K562 (cell line): Measurements from ENCODE around the gene TUBB2A. TPM values are rescaled to one million over a fixed set of nuclear protein-coding genes. Genes with fewer than 3 reads are reported as not detected.

ENCODE experiments used
- ATF7 ChIP-seq: fragments of 450-650 bp; IDR thresholded peaks from 2 replicates; pipeline ENCODE4 v1.7.1; 2014; ENCODE audit warnings: mild to moderate bottlenecking, moderate library complexity
- BCL6 ChIP-seq: fragments of 250-450 bp; sonication (Bioruptor Pico); IDR thresholded peaks from 2 replicates; pipeline ENCODE4 v1.4.0; 2020
- BMI1 ChIP-seq: fragments of 150-350 bp; IDR thresholded peaks from 2 replicates; pipeline ENCODE4 v1.6.1; 2014; ENCODE audit warnings: low read length
- CGGBP1 ChIP-seq: fragments of 250-450 bp; sonication (Bioruptor Pico); IDR thresholded peaks from 2 replicates; pipeline ENCODE4 v1.9.0; 2021; ENCODE audit warnings: mild to moderate bottlenecking
- FOXJ3 ChIP-seq: sonication (generic); formaldehyde crosslinking; IDR thresholded peaks from 2 replicates; pipeline ENCODE4 v1.4.0; 2020; ENCODE audit warnings: mild to moderate bottlenecking, missing genetic modification reagents
- FOXM1 ChIP-seq, 2 experiments: fragments of 450-650 bp in 1 of 2; sonication (generic) in 1 of 2; formaldehyde crosslinking in 1 of 2; IDR thresholded peaks; 2 replicates each; pipeline versions ENCODE4 v1.6.1 to v1.9.0; 2017 to 2022; ENCODE audit warnings: low read depth in 2 of 2, mild to moderate bottlenecking in 2 of 2, missing genetic modification reagents in 1 of 2, moderate library complexity in 1 of 2
- JUND ChIP-seq, 2 experiments: IDR thresholded peaks; 2 replicates in 1 of 2; 3 replicates in 1 of 2; pipeline ENCODE4 v1.6.1; 2011; ENCODE audit warnings: borderline replicate concordance in 2 of 2, low read depth in 2 of 2, low read length in 2 of 2, improper control_type of control experiment in 1 of 2, missing biosample characterization in 1 of 2, missing genetic modification characterization in 1 of 2, missing genetic modification reagents in 1 of 2
- NCOA2 ChIP-seq, 2 experiments: fragments of 450-650 bp; IDR thresholded peaks; 2 replicates each; pipeline ENCODE4 v1.6.1; 2018; ENCODE audit warnings: mild to moderate bottlenecking in 2 of 2, moderate library complexity in 1 of 2; ENCODE audit not compliant: partially characterized antibody in 2 of 2
- NFATC3 ChIP-seq: fragments of 450-650 bp; IDR thresholded peaks from 2 replicates; pipeline ENCODE4 v1.6.1; 2017; ENCODE audit warnings: mild to moderate bottlenecking
- PTRF ChIP-seq: fragments of 450-650 bp; IDR thresholded peaks from 2 replicates; pipeline ENCODE4 v1.6.1; 2016; ENCODE audit warnings: mild to moderate bottlenecking, missing genetic modification characterization, missing compliant biosample characterization
- STAT5A ChIP-seq: IDR thresholded peaks from 2 replicates; pipeline ENCODE4 v1.6.1; 2012; ENCODE audit warnings: low read length, inconsistent platforms, borderline replicate concordance
- ZC3H11A ChIP-seq: IDR thresholded peaks from 2 replicates; pipeline ENCODE4 v1.6.1; 2012; ENCODE audit warnings: low read depth, low read length, improper control_type of control experiment
- ZNF3 ChIP-seq: fragments of 250-450 bp; sonication (Bioruptor Pico); IDR thresholded peaks from 2 replicates; pipeline ENCODE4 v1.5.0; 2021; ENCODE audit warnings: mild to moderate bottlenecking, moderate library complexity
- ZNF41 ChIP-seq: fragments of 250-450 bp; sonication (Bioruptor Pico); conservative IDR thresholded peaks from 2 replicates; pipeline ENCODE4 v1.4.0; 2020; ENCODE audit warnings: mild to moderate bottlenecking
- ZNF717 ChIP-seq: fragments of 250-450 bp; sonication (Bioruptor Pico); IDR thresholded peaks from 2 replicates; pipeline ENCODE4 v1.5.0; 2021
- polyA plus RNA-seq, 8 experiments: library from polyadenylated mRNA; depleted of rRNA in 4 of 8; stranded (reverse) in 5 of 8; unstranded in 3 of 8; fragments of >200 nt; fragmentation: Nextera tagmentation in 2 of 8; fragmentation: Illumina TruSeq in 1 of 8; extraction: Ambion mirVana in 2 of 8; extraction: Trizol in 1 of 8; gene quantifications; 2 replicates each; pipeline versions ENCODE4 v1.2.1 to v1.2.3, GENCODE V29; 2011 to 2014; ENCODE audit warnings: inconsistent platforms in 1 of 8, missing spikeins in 1 of 8
- total RNA-seq, 7 experiments: library from RNA; depleted of rRNA in 6 of 7; stranded (reverse); fragments of >200 nt in 6 of 7; fragmentation: Illumina TruSeq in 2 of 7; extraction: Trizol in 2 of 7; gene quantifications; 2 replicates each; pipeline versions ENCODE4 v1.2.1 to v1.2.3, GENCODE V29; 2011 to 2021; ENCODE audit warnings: low replicate concordance in 1 of 7
- TF ChIP-seq, protein P1 (sequence below): IDR thresholded peaks from 2 replicates; pipeline ENCODE4 v1.6.1; 2016; ENCODE audit warnings: missing genetic modification characterization, missing compliant biosample characterization
- TF ChIP-seq, protein P2 (sequence below), 2 experiments: fragments of 450-650 bp; formaldehyde crosslinking in 1 of 2; IDR thresholded peaks; 2 replicates each; pipeline versions ENCODE4 v1.4.0 to v1.6.1; 2014 to 2020; ENCODE audit warnings: mild to moderate bottlenecking in 2 of 2, borderline replicate concordance in 1 of 2, low read depth in 1 of 2

Gene TUBB2A
- total and polyA plus RNA-seq, 9 of the 15 experiments (the other 6 are each of a cell fraction or from before 2014, with no cell fraction given) = 3.6 to 92.1 (median 45.6) TPM

- TF ChIP-seq, protein P1, sequence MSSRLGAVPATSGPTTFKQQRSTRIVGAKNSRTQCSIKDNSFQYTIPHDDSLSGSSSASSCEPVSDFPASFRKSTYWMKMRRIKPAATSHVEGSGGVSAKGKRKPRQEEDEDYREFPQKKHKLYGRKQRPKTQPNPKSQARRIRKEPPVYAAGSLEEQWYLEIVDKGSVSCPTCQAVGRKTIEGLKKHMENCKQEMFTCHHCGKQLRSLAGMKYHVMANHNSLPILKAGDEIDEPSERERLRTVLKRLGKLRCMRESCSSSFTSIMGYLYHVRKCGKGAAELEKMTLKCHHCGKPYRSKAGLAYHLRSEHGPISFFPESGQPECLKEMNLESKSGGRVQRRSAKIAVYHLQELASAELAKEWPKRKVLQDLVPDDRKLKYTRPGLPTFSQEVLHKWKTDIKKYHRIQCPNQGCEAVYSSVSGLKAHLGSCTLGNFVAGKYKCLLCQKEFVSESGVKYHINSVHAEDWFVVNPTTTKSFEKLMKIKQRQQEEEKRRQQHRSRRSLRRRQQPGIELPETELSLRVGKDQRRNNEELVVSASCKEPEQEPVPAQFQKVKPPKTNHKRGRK = no peak
- TF ChIP-seq, protein P2, sequence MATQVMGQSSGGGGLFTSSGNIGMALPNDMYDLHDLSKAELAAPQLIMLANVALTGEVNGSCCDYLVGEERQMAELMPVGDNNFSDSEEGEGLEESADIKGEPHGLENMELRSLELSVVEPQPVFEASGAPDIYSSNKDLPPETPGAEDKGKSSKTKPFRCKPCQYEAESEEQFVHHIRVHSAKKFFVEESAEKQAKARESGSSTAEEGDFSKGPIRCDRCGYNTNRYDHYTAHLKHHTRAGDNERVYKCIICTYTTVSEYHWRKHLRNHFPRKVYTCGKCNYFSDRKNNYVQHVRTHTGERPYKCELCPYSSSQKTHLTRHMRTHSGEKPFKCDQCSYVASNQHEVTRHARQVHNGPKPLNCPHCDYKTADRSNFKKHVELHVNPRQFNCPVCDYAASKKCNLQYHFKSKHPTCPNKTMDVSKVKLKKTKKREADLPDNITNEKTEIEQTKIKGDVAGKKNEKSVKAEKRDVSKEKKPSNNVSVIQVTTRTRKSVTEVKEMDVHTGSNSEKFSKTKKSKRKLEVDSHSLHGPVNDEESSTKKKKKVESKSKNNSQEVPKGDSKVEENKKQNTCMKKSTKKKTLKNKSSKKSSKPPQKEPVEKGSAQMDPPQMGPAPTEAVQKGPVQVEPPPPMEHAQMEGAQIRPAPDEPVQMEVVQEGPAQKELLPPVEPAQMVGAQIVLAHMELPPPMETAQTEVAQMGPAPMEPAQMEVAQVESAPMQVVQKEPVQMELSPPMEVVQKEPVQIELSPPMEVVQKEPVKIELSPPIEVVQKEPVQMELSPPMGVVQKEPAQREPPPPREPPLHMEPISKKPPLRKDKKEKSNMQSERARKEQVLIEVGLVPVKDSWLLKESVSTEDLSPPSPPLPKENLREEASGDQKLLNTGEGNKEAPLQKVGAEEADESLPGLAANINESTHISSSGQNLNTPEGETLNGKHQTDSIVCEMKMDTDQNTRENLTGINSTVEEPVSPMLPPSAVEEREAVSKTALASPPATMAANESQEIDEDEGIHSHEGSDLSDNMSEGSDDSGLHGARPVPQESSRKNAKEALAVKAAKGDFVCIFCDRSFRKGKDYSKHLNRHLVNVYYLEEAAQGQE (IDR thresholded peaks at IDR 0.05; ENCODE audit: borderline replicate concordance) = no peak
- TF ChIP-seq, protein P2 (CRISPR knock-in tag; IDR thresholded peaks at IDR 0.05; ENCODE audit: low read depth) = no peak
- TF ChIP-seq ZNF3 (CRISPR knock-in tag) (no peak), PTRF (tag) (no peak), JUND (IDR thresholded peaks at IDR 0.05; ENCODE audit: borderline replicate concordance, low read depth, low read length) (peak; percentile 57; the same call in 1 of the 2 replicates), JUND (tag; IDR thresholded peaks at IDR 0.05; ENCODE audit: borderline replicate concordance, low read depth, low read length) (peak; percentile 66; the same call in 2 of the 3 replicates), ZC3H11A (no peak), ZNF717 (CRISPR knock-in tag) (no peak), FOXJ3 (CRISPR knock-in tag) (no peak), FOXM1 (IDR thresholded peaks at IDR 0.05; ENCODE audit: low read depth) (no peak; the same call in 1 of the 2 replicates), FOXM1 (CRISPR knock-in tag; IDR thresholded peaks at IDR 0.05; ENCODE audit: low read depth) (no peak), BCL6 (CRISPR knock-in tag) (no peak), NCOA2 (IDR thresholded peaks at IDR 0.05; ENCODE audit: partially characterized antibody in 2 of 2) (no peak), ZNF41 (CRISPR knock-in tag) (no peak), STAT5A (no peak), BMI1 (no peak), ATF7 (0 out of 2 replicates have a peak, but pooled peaks have one; percentile 34), NFATC3 (0 out of 2 replicates have a peak, but pooled peaks have one; percentile 34), CGGBP1 (CRISPR knock-in tag) (no peak)
Measured at GRCh38 chr6:3165631-3166534, 8.5 kb upstream of the TUBB2A start (continued).
